WI38 (cell line): ENCODE measurements around the gene CACHD1.

Source experiments
- H3K4me3 ChIP-seq: 2 replicates; pipeline ENCODE4 v1.5.1; 2011; ENCODE audit warnings: low read depth, mild to moderate bottlenecking, control low read depth, low read length
- CTCF ChIP-seq: IDR thresholded peaks from 2 replicates; pipeline ENCODE4 v1.5.1; 2012; ENCODE audit warnings: low read depth, mild to moderate bottlenecking, control low read depth, low read length

CACHD1 gene

DNA sequence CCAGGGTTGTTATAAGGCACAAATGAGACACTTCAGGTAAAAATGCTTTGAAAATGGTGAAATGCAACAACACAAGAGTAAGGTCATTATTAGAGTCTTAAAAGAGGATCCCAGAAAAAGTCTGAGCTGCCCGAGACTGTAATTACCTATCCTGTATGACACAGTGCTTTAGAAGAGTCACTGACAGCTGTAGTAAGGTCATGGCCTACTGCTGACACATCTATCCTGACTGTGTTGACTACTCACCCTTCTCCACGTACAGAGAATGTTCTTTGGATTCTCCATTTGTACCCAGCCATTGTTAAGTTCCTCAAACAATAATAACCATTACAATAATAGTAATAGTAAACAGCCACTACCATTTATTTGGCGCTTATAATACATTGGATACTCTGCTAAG lies 104.4 kb downstream of the CACHD1 start:
- TF ChIP-seq CTCF: no peak

DNA sequence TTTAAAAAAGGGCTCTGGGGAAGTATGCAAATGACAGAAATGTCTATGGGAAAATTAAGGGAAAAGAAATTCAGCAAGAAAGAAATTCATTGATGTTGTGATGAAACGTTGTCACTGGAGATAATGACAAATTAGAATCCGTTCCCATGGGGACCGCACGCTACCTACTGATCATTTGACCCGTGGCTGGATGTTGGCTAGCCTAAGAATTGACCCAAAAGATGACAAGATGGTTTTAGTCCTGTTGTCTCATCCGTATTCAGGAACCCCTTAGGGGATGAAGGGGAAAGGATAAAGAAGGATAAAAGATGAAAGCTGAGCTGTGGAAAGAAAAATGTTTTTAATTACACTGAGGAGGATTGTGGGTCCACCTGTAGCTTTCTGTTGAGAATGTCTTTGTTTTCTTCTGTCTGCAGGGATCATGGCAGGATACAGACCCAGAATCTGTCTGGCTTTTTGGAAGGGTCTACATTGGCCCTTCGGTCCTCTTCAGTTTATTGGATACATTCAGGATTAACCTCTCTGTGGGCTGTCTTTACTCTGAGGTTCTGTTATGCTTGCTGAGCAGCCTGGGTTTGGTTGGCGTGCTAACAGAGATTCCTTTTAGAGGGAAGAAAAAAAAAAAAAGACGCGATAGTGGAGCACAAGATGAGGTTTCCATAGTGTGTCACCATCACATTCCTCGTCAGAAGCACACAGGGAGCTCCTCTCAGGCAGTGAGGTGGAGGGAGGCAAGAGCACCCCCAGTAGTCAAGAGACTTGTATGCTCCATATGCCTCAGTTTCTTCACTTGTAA lies 106.2 kb downstream of the CACHD1 start:
- H3K4me3 ChIP-seq: no peak overlapping the region
- TF ChIP-seq CTCF: no peak

More for the DNA sequence above, 104.4 kb downstream of the CACHD1 start:
- no peak overlapping the region for H3K4me3 ChIP-seq

DNA sequence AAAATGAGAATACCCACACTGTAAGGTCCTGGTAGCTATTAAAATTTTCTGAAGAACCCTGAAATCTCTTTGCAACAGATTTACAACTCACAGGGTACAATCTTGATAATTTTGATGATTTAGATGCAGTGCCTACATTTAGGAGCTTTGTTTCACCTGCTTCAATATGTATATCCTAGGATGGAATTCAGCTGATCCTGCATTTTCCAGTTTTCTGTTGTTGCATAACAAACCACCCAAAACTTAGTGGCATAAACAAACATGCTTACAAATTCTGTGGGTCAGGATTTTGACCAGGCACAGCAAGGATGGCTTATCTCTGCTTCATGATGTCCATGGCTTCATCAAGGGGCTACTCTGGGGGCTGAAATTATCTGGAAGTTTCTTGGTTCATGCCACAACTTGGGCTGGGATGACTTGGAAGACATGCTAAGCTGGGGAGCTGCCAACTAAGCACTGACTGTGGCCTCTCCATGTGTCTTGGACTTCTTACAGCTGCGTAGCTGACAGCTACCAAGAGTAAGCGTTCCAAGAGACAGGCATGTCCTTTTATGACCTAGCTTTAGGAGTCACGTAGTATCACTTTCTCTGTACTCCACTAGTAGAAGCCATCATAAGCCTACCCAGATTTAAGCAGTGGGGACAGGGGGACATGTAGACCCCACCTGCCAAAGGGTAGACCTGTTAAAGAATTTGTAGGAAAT lies 108.5 kb downstream of the CACHD1 start:
- no peak for TF ChIP-seq CTCF
- no peak overlapping the region for H3K4me3 ChIP-seq

- TF ChIP-seq CTCF: no peak
- no peak overlapping the region for H3K4me3 ChIP-seq
These were observed 109.8 kb downstream of the CACHD1 start for GRCh38 chr1:64579767-64580166.

GRCh38 chr1:64581135-64581842 lies 111.4 kb downstream of the CACHD1 start:
- no peak for TF ChIP-seq CTCF
- H3K4me3 ChIP-seq: no peak overlapping the region

GRCh38 chr1:64581843-64582185 lies 111.9 kb downstream of the CACHD1 start:
- H3K4me3 ChIP-seq: no peak overlapping the region
- TF ChIP-seq CTCF: no peak

GRCh38 chr1:64584479-64584878 lies 114.5 kb downstream of the CACHD1 start:
- TF ChIP-seq CTCF: no peak
- no peak overlapping the region for H3K4me3 ChIP-seq
